ENCODE data around the gene PTGES.

PTGES gene

GRCh38 chr9:129717991-129718390 is 34.9 kb downstream of the PTGES start:
- no peak for DNase-seq (ENCODE audit: low read depth)

GRCh38 chr9:129716091-129716490 is 36.8 kb downstream of the PTGES start:
- no peak for DNase-seq (ENCODE audit: low read depth)

GRCh38 chr9:129714511-129715061 is 38.3 kb downstream of the PTGES start:
- no peak for DNase-seq (ENCODE audit: low read depth)

GRCh38 chr9:129713402-129713679 is 39.5 kb downstream of the PTGES start:
- DNase-seq (ENCODE audit: low read depth) = no peak

- no peak for DNase-seq (ENCODE audit: low read depth)
These were observed 40.0 kb downstream of the PTGES start for GRCh38 chr9:129712634-129713401.

- DNase-seq (ENCODE audit: low read depth) = no peak
These were observed 42.7 kb downstream of the PTGES start for GRCh38 chr9:129710169-129710453.

- no peak for DNase-seq (ENCODE audit: low read depth)
These were observed 43.2 kb downstream of the PTGES start for GRCh38 chr9:129709438-129710168.

GRCh38 chr9:129708793-129709192 is 44.0 kb downstream of the PTGES start:
- no peak for DNase-seq (ENCODE audit: low read depth)

- no peak for DNase-seq (ENCODE audit: low read depth)
These were observed 48.0 kb downstream of the PTGES start for GRCh38 chr9:129704807-129705206.

GRCh38 chr9:129703667-129704355 is 49.0 kb downstream of the PTGES start:
- no peak for DNase-seq (ENCODE audit: low read depth)

GRCh38 chr9:129702589-129703520 is 50.0 kb downstream of the PTGES start:
- DNase-seq (ENCODE audit: low read depth) = no peak

GRCh38 chr9:129701549-129701948 is 51.3 kb downstream of the PTGES start:
- DNase-seq (ENCODE audit: low read depth) = no peak

GRCh38 chr9:129701054-129701453 is 51.8 kb downstream of the PTGES start:
- no peak for DNase-seq (ENCODE audit: low read depth)

GRCh38 chr9:129698254-129698757 is 54.5 kb downstream of the PTGES start:
- no peak for DNase-seq (ENCODE audit: low read depth)

GRCh38 chr9:129697656-129698253 is 55.1 kb downstream of the PTGES start:
- DNase-seq (ENCODE audit: low read depth) = no peak

- no peak for DNase-seq (ENCODE audit: low read depth)
These were observed 55.7 kb downstream of the PTGES start for GRCh38 chr9:129696944-129697655.

GRCh38 chr9:129695870-129696269 is 57.0 kb downstream of the PTGES start:
- DNase-seq (ENCODE audit: low read depth) = no peak

GRCh38 chr9:129694243-129694646 is 58.6 kb downstream of the PTGES start:
- DNase-seq (ENCODE audit: low read depth) = no peak

GRCh38 chr9:129693741-129694140 is 59.1 kb downstream of the PTGES start:
- DNase-seq (ENCODE audit: low read depth) = no peak

- DNase-seq (ENCODE audit: low read depth) = no peak
These were observed 60.3 kb downstream of the PTGES start for GRCh38 chr9:129692534-129692933.
